ENCODE measurements around the gene KRT1.

DNA sequence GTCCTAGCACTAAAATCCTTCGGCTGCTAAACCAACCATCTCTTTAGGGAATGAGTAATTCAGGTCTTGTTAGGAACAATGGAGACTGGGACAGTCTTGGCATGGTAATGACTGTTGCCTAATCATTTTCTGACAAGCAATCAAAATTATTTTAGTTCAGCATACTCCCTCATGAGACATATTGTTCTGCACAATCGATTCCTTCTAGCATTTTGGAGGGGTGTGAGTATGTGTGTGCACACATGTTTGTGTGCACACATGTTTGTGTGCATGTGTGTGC is 2.1 kb upstream of the KRT1 start:
- TF ChIP-seq GATA2 (IDR thresholded peaks at IDR 0.05; ENCODE audit: low read depth, low read length) (no peak), GATA3 (IDR thresholded peaks at IDR 0.05; ENCODE audit: low read depth, low read length) (no peak)
